Upper lobe of left lung (tissue), 6 donors: ENCODE measurements around the gene CDK5RAP2. TPM values are rescaled to one million over a fixed set of nuclear protein-coding genes. Genes with fewer than 3 reads are reported as not detected.

Experiments used
- ATAC-seq, 2 donors: fragments of 200-7000 bp; cut with Tn5 transposase; one replicate each; pipeline ENCODE4 v1.9.1; 2022; ENCODE audit warnings: mild to moderate bottlenecking in 2 of 2, moderate library complexity in 2 of 2; ENCODE audit not compliant: low FRiP score in 2 of 2
- DNase-seq, 2 donors: peaks; one replicate each; pipeline ENCODE4 v3.0.0-alpha.2; 2019 to 2020
- H3K27ac ChIP-seq, 4 donors: fragments of 200-600 bp; sonication (generic); one replicate each; pipeline ENCODE4 v1.5.1; 2016 to 2019
- H3K27me3 ChIP-seq, 4 donors: fragments of 200-600 bp; sonication (generic); one replicate each; pipeline ENCODE4 v1.5.1; 2017 to 2019
- H3K36me3 ChIP-seq, 4 donors: fragments of 200-600 bp; sonication (generic); one replicate each; pipeline ENCODE4 v1.5.1; 2016 to 2019
- H3K4me1 ChIP-seq, 4 donors: fragments of 200-600 bp; sonication (generic); one replicate each; pipeline ENCODE4 v1.5.1; 2018 to 2019
- H3K4me3 ChIP-seq, 4 donors: fragments of 200-600 bp; sonication (generic); one replicate each; pipeline ENCODE4 v1.5.1; 2017 to 2019; ENCODE audit warnings: mild to moderate bottlenecking in 2 of 4, moderate library complexity in 1 of 4
- H3K9me3 ChIP-seq, 4 donors: fragments of 200-600 bp; sonication (generic); one replicate each; pipeline ENCODE4 v1.5.1; 2018 to 2019
- EP300 ChIP-seq, 4 donors: sonication (generic); formaldehyde crosslinking; IDR thresholded peaks; one replicate each; pipeline ENCODE4 v1.5.1; 2017; ENCODE audit warnings: antibody characterized with exemption in 4 of 4, control low read depth in 2 of 4
- POLR2A ChIP-seq, 4 donors: fragments of 450-650 bp; IDR thresholded peaks; one replicate each; pipeline ENCODE4 v1.5.1; 2016 to 2017; ENCODE audit warnings: antibody characterized with exemption in 4 of 4, mild to moderate bottlenecking in 2 of 4
- POLR2AphosphoS5 ChIP-seq, 2 donors: sonication (generic); formaldehyde crosslinking; IDR thresholded peaks; one replicate each; pipeline ENCODE4 v1.5.1; 2017; ENCODE audit warnings: antibody characterized with exemption in 2 of 2
- WGBS, 2 donors: methylation state at CpG; one replicate each; pipeline ENCODE4 v1.1.5; 2017 to 2018; 5-methylcytosine and 5-hydroxymethylcytosine counted together
- total RNA-seq, 6 donors: library from RNA; depleted of rRNA in 4 of 6; stranded (reverse); fragments of >200 nt in 4 of 6; gene quantifications; one replicate each; pipeline versions ENCODE4 v1.1.0 to v1.2.1, GENCODE V29; 2016 to 2021
- TF ChIP-seq, protein P1 (sequence below), 6 experiments: fragments of 450-650 bp in 4 of 6; fragments of 200-600 bp in 2 of 6; sonication (generic) in 2 of 6; IDR thresholded peaks; one replicate each; pipeline ENCODE4 v1.5.1; 2016 to 2019; ENCODE audit warnings: antibody characterized with exemption in 6 of 6
- donor health status: DM: no; HTN: no; CAD: no; lungs with moderate emphysema.
- donor health status: DM: no; HTN: yes; CAD: no; lungs with severe emphysema.

The CDK5RAP2 gene
- total RNA-seq, 6 donors from 2014 or later = 41.7 to 137 (median 51.6) TPM

DNA sequence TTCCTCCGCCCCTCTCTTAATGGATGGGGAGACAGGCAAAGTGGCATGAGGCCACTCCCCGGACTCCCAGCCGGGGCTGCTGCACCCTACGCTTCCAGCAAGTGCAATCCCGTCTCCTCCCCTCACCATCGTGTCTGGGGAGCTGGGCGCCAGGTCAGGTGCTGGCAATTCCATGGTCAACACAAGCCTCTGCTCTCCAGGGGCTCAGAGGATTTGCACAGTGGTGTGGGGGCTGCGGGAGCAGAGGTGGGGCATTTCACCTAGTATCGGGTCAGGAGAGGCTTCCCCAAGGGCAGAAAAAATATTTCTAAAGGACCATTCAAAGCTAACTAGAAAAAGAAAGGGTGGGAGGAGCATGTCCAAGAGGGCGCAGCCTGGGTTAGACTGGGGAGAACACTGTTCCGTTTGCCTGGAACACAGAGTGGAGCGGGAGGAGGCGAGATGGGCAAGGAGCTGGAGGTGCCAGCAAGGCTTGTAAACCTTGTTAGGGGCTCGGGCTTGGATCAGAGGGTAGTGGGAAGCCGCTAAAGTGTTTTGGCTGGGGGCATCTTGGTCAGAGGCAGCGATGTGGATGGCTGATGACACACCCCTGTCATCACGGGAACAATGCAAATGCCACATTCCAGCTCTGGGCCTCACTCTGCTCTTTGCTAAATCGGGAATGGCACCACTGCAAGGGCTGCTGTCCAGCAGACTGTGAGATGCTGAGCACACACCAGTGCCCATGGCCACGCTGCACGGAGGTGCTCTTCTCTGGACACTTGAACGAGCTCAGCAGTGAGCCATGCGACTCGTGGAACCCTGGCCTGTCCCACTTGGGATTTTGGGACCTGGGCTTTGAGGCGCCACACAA is 191.7 kb downstream of the CDK5RAP2 start:
- 89 to 90% methylated on average over 17 to 24 of the region's 24 CpGs for WGBS, 2 donors
- TF ChIP-seq, protein P1, sequence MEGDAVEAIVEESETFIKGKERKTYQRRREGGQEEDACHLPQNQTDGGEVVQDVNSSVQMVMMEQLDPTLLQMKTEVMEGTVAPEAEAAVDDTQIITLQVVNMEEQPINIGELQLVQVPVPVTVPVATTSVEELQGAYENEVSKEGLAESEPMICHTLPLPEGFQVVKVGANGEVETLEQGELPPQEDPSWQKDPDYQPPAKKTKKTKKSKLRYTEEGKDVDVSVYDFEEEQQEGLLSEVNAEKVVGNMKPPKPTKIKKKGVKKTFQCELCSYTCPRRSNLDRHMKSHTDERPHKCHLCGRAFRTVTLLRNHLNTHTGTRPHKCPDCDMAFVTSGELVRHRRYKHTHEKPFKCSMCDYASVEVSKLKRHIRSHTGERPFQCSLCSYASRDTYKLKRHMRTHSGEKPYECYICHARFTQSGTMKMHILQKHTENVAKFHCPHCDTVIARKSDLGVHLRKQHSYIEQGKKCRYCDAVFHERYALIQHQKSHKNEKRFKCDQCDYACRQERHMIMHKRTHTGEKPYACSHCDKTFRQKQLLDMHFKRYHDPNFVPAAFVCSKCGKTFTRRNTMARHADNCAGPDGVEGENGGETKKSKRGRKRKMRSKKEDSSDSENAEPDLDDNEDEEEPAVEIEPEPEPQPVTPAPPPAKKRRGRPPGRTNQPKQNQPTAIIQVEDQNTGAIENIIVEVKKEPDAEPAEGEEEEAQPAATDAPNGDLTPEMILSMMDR (IDR thresholded peaks at IDR 0.05) = no peak
- TF ChIP-seq EP300 (IDR thresholded peaks at IDR 0.05) (no peak), POLR2A (IDR thresholded peaks at IDR 0.05) (no peak), POLR2AphosphoS5 (IDR thresholded peaks at IDR 0.05) (no peak)
- Histone ChIP-seq H3K9me3 (no peaks in the 10 kb centered on the region), H3K27ac (no peak overlapping the region), H3K4me1 (peaks cover 0 to 8% (median 3%) of the 10 kb centered on the region in 4 donors), H3K27me3 (no peaks in the 10 kb centered on the region), H3K4me3 (no peak overlapping the region), H3K36me3 (peaks cover 11 to 58% (median 45%) of the 10 kb centered on the region in 4 donors)
- ATAC-seq (no peak), DNase-seq (peak in 1 of 2 donors; percentile 19)

DNA sequence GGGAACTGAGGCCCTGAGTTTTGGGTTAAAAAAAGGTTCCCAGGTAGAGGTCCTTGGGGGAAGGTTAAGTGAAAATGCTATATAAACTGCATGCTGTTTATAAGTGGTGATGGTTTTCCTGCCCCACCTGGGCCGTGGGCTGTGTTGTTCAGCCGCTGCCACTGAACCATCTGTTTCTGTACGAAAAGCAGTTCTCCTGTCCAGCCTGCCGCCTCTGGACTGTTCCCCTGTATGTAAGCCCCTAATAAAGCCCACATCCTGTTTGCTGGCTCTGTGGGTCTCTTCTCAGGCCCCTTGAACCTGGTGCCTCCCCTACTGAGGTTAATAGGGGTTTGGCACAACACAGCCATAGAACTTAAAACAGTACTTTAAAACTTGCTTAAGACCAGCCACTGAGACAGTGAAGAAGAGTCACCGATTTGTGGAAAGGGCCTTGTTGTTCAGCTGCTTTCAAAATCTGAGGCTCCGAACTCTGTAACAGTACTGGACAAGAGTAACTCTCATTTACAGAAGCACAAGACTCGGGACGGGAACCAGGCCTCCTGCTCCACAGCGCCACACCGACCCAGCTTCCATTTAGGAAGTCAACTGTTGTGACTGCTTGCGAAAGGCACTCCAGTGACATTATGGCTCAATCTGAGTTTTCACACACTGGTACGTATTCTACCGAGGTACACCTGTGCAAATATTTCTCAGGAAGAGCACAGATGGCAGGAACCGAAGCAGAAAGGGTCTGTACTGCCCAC is 192.5 kb downstream of the CDK5RAP2 start:
- TF ChIP-seq POLR2AphosphoS5 (IDR thresholded peaks at IDR 0.05) (no peak), EP300 (IDR thresholded peaks at IDR 0.05) (no peak)
- H3K4me1 ChIP-seq = peaks cover 0 to 8% (median 3%) of the 10 kb centered on the region in 4 donors
- 82 to 87% methylated on average over 12 to 14 of the region's 14 CpGs for WGBS, 2 donors
- ATAC-seq (no peak), DNase-seq (peak in 1 of 2 donors; percentile 53)
- H3K9me3 ChIP-seq = no peaks in the 10 kb centered on the region
- H3K27ac ChIP-seq = peak overlapping the region in 1 of 4 donors; percentile 40
- peaks cover 8 to 50% (median 37%) of the 10 kb centered on the region in 4 donors for H3K36me3 ChIP-seq
- no peak overlapping the region for H3K4me3 ChIP-seq
- no peaks in the 10 kb centered on the region for H3K27me3 ChIP-seq

DNA sequence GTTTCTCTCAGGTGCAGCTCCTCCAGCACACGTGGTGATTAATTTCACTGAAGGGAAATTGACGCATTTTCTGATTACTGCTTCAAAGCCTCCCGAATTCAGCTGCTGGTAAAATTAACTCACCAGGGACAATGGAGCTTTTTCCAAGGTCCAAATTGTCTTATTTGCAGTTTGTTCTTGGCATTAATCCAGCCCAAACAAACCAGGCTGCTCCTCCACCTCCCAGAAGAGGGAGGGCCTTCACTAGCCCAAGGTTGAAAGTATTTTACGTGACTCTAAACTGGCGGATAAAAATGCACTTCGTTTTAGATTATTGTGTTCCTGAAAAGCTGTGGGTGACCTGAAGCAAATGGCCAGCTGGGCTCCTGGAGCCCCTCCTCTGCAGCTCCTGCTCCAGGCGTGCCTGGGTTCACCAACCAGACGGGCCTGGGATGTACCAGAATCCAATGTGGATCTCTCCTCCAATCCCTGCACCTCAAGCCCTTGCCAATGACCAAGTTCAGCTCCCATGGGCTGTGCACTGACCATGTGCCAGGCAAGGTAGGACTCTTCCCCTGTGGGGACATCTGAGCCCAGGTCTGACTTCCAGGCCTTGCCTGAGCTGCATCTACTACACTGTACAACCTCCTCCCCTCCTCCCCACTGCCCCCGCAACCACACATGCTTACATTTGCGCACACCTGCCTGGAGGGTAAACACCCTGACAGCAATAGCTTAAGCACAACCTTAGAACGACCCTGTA is 193.4 kb downstream of the CDK5RAP2 start:
- ATAC-seq (no peak), DNase-seq (peak in 1 of 2 donors; percentile 19)
- no peak for TF ChIP-seq EP300 (IDR thresholded peaks at IDR 0.05)
- no peak for TF ChIP-seq POLR2A (IDR thresholded peaks at IDR 0.05)
- TF ChIP-seq, protein P1 (IDR thresholded peaks at IDR 0.05) = no peak
- H3K27me3 ChIP-seq = no peaks in the 10 kb centered on the region
- peaks cover 8 to 41% (median 29%) of the 10 kb centered on the region in 4 donors for H3K36me3 ChIP-seq
- no peak overlapping the region for H3K4me3 ChIP-seq
- WGBS, 2 donors = 59 to 71% methylated on average over 7 to 11 of the region's 11 CpGs
- H3K4me1 ChIP-seq = peaks cover 0 to 8% (median 3%) of the 10 kb centered on the region in 4 donors
- H3K9me3 ChIP-seq = no peaks in the 10 kb centered on the region
- peak overlapping the region in 1 of 4 donors; percentile 23 for H3K27ac ChIP-seq

DNA sequence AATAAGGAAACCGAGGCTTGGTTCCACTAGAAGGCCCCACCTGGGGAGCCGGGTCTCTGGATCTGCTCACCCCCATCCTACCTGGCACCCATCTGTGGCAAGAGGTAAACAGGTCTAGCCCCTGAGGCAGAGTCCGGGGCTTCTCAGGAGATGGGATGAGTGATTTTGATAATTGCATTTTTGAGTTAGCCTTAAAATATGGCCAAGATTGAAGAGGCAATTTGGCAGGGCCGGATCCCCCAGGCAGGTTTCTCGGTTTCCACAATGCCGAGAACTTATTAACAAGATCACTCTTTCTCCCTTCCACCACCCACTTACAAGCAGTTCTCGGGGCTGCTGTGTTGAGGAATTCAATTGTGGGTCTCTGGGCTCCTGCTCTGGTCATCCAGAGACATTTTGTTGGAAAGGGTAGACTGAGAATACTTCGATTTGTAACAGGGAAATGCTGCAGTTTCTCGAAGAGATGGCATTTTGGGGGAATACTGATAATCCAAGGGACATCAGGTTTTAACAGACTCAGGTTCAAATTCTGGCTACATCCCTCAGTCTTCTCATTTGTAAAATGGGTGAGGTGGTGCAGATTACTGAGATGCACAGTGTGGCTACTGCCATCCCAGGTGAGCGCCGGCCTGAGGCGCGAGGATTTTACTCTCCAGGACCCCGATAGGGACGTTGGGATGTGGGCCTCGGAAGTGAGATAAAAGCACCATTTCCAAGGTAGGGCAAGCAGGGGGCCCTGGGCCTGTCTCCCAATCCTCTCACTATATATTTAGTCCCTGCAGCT is 194.2 kb downstream of the CDK5RAP2 start:
- H3K4me3 ChIP-seq = no peak overlapping the region
- TF ChIP-seq, protein P1 (IDR thresholded peaks at IDR 0.05) = no peak
- TF ChIP-seq POLR2AphosphoS5 (IDR thresholded peaks at IDR 0.05) (no peak), EP300 (IDR thresholded peaks at IDR 0.05) (no peak), POLR2A (IDR thresholded peaks at IDR 0.05) (no peak)
- peaks cover 0 to 8% (median 3%) of the 10 kb centered on the region in 4 donors for H3K4me1 ChIP-seq
- no peaks in the 10 kb centered on the region for H3K27me3 ChIP-seq
- ATAC-seq (no peak), DNase-seq (peak in 1 of 2 donors; percentile 8)
- no peaks in the 10 kb centered on the region for H3K9me3 ChIP-seq
- no peak overlapping the region for H3K27ac ChIP-seq
- 94 to 98% methylated on average over 16 of the region's 16 CpGs for WGBS, 2 donors
- H3K36me3 ChIP-seq = peaks cover 8 to 33% (median 21%) of the 10 kb centered on the region in 4 donors
